NCI-H2107 treated with DMSO at 0.1 percent for 48 hours (cell line): ENCODE measurements around the gene C5orf63.
"Not testable (repeated sequence)": the region's sequence is repeated elsewhere in the genome, so short reads cannot be mapped to it uniquely, and the experiment has no call there.

Source experiments
- DNase-seq: peaks from one replicate; lab custom pipeline; 2025; ENCODE audit not compliant: unreplicated experiment; lab: John Stamatoyannopoulos, UW

The C5orf63 gene

GRCh38 chr5:127010362-127010761 is 62.9 kb downstream of the C5orf63 start:
- DNase-seq = no peak

GRCh38 chr5:127009784-127010183 is 63.5 kb downstream of the C5orf63 start:
- DNase-seq = no peak

- no peak for DNase-seq
Observed at GRCh38 chr5:127008300-127008975, 64.9 kb downstream of the C5orf63 start.

- no peak for DNase-seq
Observed at GRCh38 chr5:127007522-127007921, 65.8 kb downstream of the C5orf63 start.

GRCh38 chr5:127006744-127007143 is 66.6 kb downstream of the C5orf63 start:
- no peak for DNase-seq

- DNase-seq = not testable (repeated sequence)
Observed at GRCh38 chr5:127005282-127005681, 68.0 kb downstream of the C5orf63 start.

GRCh38 chr5:127004721-127005120 is 68.6 kb downstream of the C5orf63 start:
- DNase-seq = no peak

GRCh38 chr5:127003798-127004495 is 69.4 kb downstream of the C5orf63 start:
- DNase-seq = no peak

GRCh38 chr5:127002390-127002789 is 70.9 kb downstream of the C5orf63 start:
- no peak for DNase-seq

- DNase-seq = no peak
Observed at GRCh38 chr5:127001621-127002296, 71.5 kb downstream of the C5orf63 start.
